Measurements from ENCODE around the gene DPT.

DPT gene

GRCh38 chr1:168698453-168698852, 30.6 kb downstream of the DPT start:
- DNase-seq (ENCODE audit: low read depth), result no peak

GRCh38 chr1:168697356-168698126, 31.5 kb downstream of the DPT start:
- DNase-seq (ENCODE audit: low read depth), result no peak

GRCh38 chr1:168696125-168696760, 32.8 kb downstream of the DPT start:
- no peak for DNase-seq (ENCODE audit: low read depth)

GRCh38 chr1:168693872-168694238, 35.2 kb downstream of the DPT start:
- DNase-seq (ENCODE audit: low read depth), result no peak

- no peak for DNase-seq (ENCODE audit: low read depth)
These were observed 35.7 kb downstream of the DPT start for GRCh38 chr1:168693197-168693871.

GRCh38 chr1:168692472-168692871, 36.5 kb downstream of the DPT start:
- DNase-seq (ENCODE audit: low read depth), result no peak

GRCh38 chr1:168691541-168691940, 37.5 kb downstream of the DPT start:
- DNase-seq (ENCODE audit: low read depth), result no peak

DNA sequence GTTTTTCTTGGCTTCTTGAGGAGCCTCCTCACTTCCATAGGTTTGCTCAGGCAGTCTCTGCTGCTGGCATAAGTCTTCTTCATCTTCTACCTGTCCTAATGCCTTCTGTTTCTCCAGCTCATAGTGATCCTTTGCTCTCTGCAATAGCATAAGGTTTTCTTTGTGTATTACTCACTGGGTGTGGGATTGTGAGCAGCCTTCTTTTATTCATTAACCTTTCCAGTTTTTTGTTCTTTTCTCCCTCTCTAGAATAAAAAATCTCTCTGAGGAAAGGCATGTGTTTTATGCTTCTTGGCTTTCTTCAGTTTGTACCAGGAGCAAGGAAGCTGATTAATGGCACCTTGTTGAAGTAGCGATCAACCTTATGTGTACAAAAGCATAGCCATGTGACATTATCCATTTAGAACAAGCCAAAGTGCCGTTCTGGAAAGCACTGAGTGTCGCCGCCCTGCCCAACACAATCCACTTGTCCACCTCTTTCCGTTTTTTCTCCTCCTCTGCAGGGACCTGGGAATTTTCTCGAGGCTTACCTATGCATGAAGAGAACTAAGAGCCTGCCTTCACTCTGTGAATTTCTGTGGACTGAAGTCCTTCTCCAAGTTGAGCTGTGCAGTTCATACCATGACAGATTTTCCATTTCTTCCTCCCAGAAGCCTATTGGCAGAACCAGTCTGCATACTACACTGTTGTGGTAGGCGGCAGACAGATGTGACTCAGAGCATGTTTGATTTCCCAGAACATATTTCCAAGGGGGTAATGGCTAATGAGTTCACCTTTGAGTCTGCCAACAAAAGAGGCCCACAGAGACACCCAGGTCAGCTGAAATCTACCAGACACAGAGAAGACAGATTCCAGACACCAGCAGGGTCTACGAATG, 39.0 kb downstream of the DPT start:
- DNase-seq (ENCODE audit: low read depth), result no peak

- DNase-seq (ENCODE audit: low read depth), result no peak
These were observed 39.7 kb downstream of the DPT start for GRCh38 chr1:168689327-168689657.

DNA sequence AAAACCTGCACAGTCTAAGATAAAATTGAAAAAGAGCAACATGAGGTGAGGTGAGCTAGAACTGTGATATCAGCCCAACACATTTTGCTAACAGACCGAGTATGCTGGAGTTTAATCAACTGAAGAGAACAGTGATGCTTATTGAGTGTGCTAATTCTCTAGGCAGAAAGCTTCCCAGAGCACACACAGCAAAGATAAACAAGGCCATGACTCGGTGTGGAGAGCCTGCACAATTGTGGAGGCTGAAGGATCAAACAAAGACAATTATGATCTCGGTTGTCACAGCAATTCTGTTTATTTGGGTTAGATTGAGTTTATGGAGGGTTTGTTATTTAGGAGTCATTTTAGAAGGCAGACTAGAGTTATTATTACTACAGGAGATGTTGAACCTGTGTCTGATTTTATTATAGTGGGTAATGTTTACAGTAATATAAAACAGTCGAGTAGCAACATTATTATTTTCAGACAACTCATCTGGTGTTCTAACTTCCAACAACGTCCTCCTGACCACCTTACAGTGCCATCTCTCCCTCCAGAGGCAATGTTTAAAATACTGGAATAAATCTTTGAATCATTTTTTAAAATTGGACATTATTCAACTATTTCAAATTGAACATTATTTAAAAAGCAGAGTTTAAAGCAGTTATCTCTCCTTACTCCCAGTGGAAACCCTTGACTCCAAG, 40.2 kb downstream of the DPT start:
- no peak for DNase-seq (ENCODE audit: low read depth)

- DNase-seq (ENCODE audit: low read depth), result no peak
These were observed 41.2 kb downstream of the DPT start for GRCh38 chr1:168687816-168688215.

DNA sequence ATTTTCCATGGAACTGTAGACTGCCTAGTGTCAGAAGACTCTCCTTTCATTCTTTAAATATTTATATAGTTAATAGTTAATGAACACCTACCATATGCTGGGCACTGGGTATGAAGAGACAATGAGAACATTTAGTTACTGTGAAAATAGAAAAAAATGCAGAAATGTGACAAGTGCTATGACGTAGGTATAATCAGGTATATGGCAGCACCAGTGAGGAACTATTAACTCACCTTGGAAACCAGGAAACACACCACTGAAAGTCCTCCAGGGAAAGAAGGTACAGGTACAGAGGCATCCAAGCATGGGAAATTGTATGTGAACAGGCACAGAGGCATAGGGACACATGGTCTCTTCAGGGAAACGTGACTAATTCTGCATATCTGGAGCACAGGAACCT, 42.3 kb downstream of the DPT start:
- no peak for DNase-seq (ENCODE audit: low read depth)

GRCh38 chr1:168683871-168684270, 45.1 kb downstream of the DPT start:
- DNase-seq (ENCODE audit: low read depth), result no peak

DNA sequence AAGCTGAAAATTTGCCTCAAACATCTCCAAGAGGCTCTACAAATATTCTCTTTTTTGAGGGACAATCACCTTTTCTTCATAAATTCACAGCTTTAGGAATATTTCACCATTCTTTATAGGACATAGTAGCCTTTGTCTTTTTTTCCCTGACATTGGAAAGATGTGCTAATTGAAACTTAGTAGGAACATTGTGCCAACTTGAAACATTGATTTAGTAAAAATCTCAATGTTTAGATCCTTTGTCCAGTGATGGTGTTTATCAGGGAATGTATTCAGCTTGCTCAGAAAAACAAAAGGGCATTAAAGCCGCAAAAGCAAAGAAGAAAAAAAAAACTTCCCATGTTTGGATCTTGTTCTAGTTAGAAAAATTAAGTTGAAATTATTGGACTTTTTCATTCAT, 52.1 kb downstream of the DPT start:
- no peak for DNase-seq (ENCODE audit: low read depth)

- no peak for DNase-seq (ENCODE audit: low read depth)
These were observed 52.8 kb downstream of the DPT start for GRCh38 chr1:168676029-168676812.

- no peak for DNase-seq (ENCODE audit: low read depth)
These were observed 54.9 kb downstream of the DPT start for GRCh38 chr1:168673974-168674683.

GRCh38 chr1:168672278-168672677, 56.7 kb downstream of the DPT start:
- no peak for DNase-seq (ENCODE audit: low read depth)

- no peak for DNase-seq (ENCODE audit: low read depth)
These were observed 57.2 kb downstream of the DPT start for GRCh38 chr1:168671782-168672181.

DNA sequence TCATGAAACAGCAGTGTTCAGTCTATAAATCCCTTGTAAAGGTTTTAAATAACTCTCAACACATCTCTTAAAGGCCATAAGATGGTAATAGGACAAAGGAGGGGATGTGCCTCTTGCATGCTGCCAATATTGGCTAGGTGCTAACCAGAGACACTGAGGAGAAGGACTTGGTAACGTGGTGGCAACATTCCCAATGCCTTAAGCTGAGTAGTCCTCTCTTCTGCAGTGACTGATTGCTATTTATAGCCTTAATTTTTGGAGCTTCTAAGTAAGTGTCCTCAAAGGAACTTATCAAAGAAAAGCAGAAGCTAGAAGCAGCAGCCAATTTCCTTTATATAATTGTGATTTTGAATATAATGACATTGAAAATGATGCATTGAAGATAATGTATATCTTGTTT, 63.0 kb downstream of the DPT start:
- DNase-seq (ENCODE audit: low read depth), result no peak

DNA sequence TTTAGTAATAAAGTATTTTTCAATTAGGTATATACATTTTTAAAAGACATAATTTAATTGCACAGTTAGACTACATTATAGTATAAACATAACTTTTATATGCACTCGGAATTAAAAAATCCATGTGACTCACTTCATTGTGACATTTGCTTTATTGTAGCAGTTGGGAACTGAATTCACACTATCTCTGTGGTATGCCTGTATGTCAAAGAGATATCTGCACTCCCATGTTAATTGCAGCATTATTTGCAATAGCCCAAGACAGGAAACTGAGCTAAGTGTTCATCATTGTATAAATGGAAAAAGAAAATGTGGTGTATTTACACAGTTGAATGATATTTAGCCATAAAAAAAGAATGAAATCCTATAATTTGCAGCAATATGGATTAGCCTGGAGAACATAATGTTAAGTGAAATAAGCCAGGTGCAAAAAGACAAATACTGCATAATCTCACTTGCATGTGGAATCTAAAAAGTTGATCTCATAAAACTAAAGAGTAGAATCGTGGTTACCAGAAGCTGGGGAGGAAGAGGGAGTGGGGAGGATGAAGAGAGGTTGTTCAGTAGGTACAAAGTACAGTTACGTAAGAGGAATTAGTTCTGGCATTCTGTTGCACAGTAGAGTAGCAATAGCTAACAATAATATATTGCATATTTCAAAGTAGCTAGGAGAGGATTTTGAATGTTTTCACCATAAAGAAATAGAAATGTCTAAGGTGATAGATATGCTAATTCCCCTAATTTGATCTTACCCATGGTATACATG, 64.8 kb downstream of the DPT start:
- no peak for DNase-seq (ENCODE audit: low read depth)
